Ishikawa (cell line): ENCODE measurements around the gene CDH10.

ENCODE experiments used
- CEBPB ChIP-seq: IDR thresholded peaks from 2 replicates; pipeline ENCODE4 v1.6.1; 2012
- CREB1 ChIP-seq: IDR thresholded peaks from 2 replicates; pipeline ENCODE4 v1.6.1; 2012; ENCODE audit warnings: low read depth
- EGR1 ChIP-seq: IDR thresholded peaks from 2 replicates; pipeline ENCODE4 v1.6.1; 2012
- EP300 ChIP-seq: IDR thresholded peaks from 2 replicates; pipeline ENCODE4 v1.6.1; 2012; ENCODE audit warnings: borderline replicate concordance
- FOXM1 ChIP-seq: IDR thresholded peaks from 2 replicates; pipeline ENCODE4 v1.6.1; 2012; ENCODE audit warnings: low read depth, borderline replicate concordance
- MAX ChIP-seq: IDR thresholded peaks from 2 replicates; pipeline ENCODE4 v1.6.1; 2012
- NFIC ChIP-seq: IDR thresholded peaks from 2 replicates; pipeline ENCODE4 v1.6.1; 2012
- RAD21 ChIP-seq: IDR thresholded peaks from 2 replicates; pipeline ENCODE4 v1.6.1; 2012; ENCODE audit warnings: low read depth
- TAF1 ChIP-seq: IDR thresholded peaks from 2 replicates; pipeline ENCODE4 v1.6.1; 2012; ENCODE audit warnings: low read depth, mild to moderate bottlenecking
- TCF12 ChIP-seq: IDR thresholded peaks from 2 replicates; pipeline ENCODE4 v1.6.1; 2012; ENCODE audit warnings: low read depth
- TEAD4 ChIP-seq: IDR thresholded peaks from 2 replicates; pipeline ENCODE4 v1.6.1; 2012
- YY1 ChIP-seq: IDR thresholded peaks from 2 replicates; pipeline ENCODE4 v1.6.1; 2012; ENCODE audit warnings: low read depth
- ZBTB7A ChIP-seq: IDR thresholded peaks from 2 replicates; pipeline ENCODE4 v1.6.1; 2012; ENCODE audit warnings: low read depth
- TF ChIP-seq, protein P1 (sequence below): IDR thresholded peaks from 2 replicates; pipeline ENCODE4 v1.6.1; 2012
- TF ChIP-seq, protein P2 (sequence below): IDR thresholded peaks from 2 replicates; pipeline ENCODE4 v1.6.1; 2012; ENCODE audit warnings: low read depth, mild to moderate bottlenecking

The CDH10 gene

GRCh38 chr5:24512423-24512822, 132.4 kb downstream of the CDH10 start:
- TF ChIP-seq CEBPB (no peak), EGR1 (no peak), RAD21 (no peak), TEAD4 (no peak), YY1 (no peak), TAF1 (no peak), CREB1 (no peak), MAX (no peak), FOXM1 (no peak), ZBTB7A (no peak), NFIC (no peak), TCF12 (no peak), EP300 (no peak)
- TF ChIP-seq, protein P1, sequence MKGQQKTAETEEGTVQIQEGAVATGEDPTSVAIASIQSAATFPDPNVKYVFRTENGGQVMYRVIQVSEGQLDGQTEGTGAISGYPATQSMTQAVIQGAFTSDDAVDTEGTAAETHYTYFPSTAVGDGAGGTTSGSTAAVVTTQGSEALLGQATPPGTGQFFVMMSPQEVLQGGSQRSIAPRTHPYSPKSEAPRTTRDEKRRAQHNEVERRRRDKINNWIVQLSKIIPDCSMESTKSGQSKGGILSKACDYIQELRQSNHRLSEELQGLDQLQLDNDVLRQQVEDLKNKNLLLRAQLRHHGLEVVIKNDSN: no peak
- TF ChIP-seq, protein P2, sequence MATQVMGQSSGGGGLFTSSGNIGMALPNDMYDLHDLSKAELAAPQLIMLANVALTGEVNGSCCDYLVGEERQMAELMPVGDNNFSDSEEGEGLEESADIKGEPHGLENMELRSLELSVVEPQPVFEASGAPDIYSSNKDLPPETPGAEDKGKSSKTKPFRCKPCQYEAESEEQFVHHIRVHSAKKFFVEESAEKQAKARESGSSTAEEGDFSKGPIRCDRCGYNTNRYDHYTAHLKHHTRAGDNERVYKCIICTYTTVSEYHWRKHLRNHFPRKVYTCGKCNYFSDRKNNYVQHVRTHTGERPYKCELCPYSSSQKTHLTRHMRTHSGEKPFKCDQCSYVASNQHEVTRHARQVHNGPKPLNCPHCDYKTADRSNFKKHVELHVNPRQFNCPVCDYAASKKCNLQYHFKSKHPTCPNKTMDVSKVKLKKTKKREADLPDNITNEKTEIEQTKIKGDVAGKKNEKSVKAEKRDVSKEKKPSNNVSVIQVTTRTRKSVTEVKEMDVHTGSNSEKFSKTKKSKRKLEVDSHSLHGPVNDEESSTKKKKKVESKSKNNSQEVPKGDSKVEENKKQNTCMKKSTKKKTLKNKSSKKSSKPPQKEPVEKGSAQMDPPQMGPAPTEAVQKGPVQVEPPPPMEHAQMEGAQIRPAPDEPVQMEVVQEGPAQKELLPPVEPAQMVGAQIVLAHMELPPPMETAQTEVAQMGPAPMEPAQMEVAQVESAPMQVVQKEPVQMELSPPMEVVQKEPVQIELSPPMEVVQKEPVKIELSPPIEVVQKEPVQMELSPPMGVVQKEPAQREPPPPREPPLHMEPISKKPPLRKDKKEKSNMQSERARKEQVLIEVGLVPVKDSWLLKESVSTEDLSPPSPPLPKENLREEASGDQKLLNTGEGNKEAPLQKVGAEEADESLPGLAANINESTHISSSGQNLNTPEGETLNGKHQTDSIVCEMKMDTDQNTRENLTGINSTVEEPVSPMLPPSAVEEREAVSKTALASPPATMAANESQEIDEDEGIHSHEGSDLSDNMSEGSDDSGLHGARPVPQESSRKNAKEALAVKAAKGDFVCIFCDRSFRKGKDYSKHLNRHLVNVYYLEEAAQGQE: no peak

DNA sequence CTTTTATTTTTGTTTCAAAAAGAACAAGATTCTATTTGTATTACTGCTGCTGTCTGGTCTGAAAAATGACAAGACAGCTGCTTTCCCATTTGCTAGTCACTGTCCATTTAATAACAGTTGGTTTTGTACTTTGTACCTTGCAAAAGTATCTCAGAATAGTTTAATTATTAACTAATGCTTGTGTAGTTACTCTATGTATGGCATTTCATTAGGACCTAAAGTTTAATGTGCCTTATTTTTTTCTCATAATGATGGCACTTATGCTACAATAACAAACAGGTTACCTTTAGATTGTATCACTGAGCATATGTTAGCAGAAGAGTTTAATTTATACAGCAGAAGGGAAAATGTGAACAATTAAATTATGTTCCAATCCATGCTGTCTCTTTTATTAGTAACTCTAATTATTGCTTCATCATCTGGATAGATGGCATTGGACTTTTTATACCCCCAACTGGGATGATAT, 134.2 kb downstream of the CDH10 start:
- TF ChIP-seq CEBPB: no peak
- no peak for TF ChIP-seq EP300
- TF ChIP-seq, protein P1: no peak
- no peak for TF ChIP-seq FOXM1
- no peak for TF ChIP-seq NFIC
- TF ChIP-seq MAX: no peak
- no peak for TF ChIP-seq EGR1
- no peak for TF ChIP-seq YY1
- no peak for TF ChIP-seq RAD21
- TF ChIP-seq TCF12: no peak
- TF ChIP-seq TAF1: no peak
- TF ChIP-seq, protein P2: no peak

DNA sequence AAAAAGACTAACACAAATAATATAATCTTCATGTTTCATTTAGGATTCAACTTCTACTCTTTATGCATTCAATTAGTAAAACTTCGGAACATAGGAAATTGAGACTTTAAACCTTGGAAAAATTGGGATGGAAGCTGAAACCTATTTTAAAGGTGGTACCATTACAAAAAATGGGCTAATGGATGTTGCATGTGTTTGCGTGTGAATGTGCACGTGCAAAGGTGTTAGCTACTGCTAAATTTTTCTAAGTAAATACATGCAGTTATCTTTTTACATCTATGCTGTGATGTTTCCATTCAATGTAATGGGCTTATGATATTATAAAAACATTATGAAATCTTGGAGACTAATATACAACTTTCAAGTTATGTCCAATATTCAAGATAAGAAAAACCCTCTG, 134.8 kb downstream of the CDH10 start:
- TF ChIP-seq EP300 (no peak), MAX (no peak)

GRCh38 chr5:24505258-24505657, 139.5 kb downstream of the CDH10 start:
- TF ChIP-seq, protein P2: no peak
- TF ChIP-seq TCF12: no peak
- no peak for TF ChIP-seq ZBTB7A
- TF ChIP-seq EGR1: no peak
- no peak for TF ChIP-seq FOXM1
- TF ChIP-seq TAF1: no peak
- no peak for TF ChIP-seq TEAD4
- no peak for TF ChIP-seq MAX
- TF ChIP-seq EP300: no peak

GRCh38 chr5:24497591-24498157, 147.1 kb downstream of the CDH10 start:
- TF ChIP-seq YY1 (no peak), TEAD4 (no peak), FOXM1 (no peak), EP300 (no peak), EGR1 (no peak), CEBPB (no peak), ZBTB7A (no peak), TCF12 (no peak), MAX (no peak), TAF1 (no peak), NFIC (no peak), RAD21 (no peak), CREB1 (no peak)
- TF ChIP-seq, protein P1: no peak
- TF ChIP-seq, protein P2: no peak
